DOHH2 (cell line): Measurements from ENCODE around the gene MBD4.

Source experiments
- CTCF ChIP-seq: fragments of 200-600 bp; sonication (generic); IDR thresholded peaks from one replicate; pipeline ENCODE4 v1.5.1; 2014; ENCODE audit warnings: antibody characterized with exemption, mild to moderate bottlenecking, low read depth, low read length; ENCODE audit not compliant: poor library complexity, severe bottlenecking
- EZH2phosphoT487 ChIP-seq: fragments of 200-600 bp; sonication (generic); IDR thresholded peaks from 2 replicates; pipeline ENCODE4 v1.6.1; 2017; ENCODE audit warnings: borderline replicate concordance, mild to moderate bottlenecking, antibody characterized with exemption, low read length, moderate library complexity, mixed read lengths

- no peak for TF ChIP-seq CTCF
- TF ChIP-seq EZH2phosphoT487: no peak
These were observed 22.4 kb downstream of the MBD4 start for GRCh38 chr3:129417326-129417725.
